Epithelial cell of proximal tubule (primary cell): ENCODE results near the gene KNL1. TPM values are rescaled to one million over a fixed set of nuclear protein-coding genes. Genes with fewer than 3 reads are reported as not detected.
A peak's percentile ranks its signal among the peaks of the same experiment; 100 is the strongest.

Source experiments
- DNase-seq: peaks from one replicate; pipeline ENCODE4 v3.0.0-alpha.2; 2011; ENCODE audit warnings: low read depth
- H3K4me3 ChIP-seq: 2 replicates; pipeline ENCODE4 v1.5.1; 2011; ENCODE audit warnings: low read depth, mild to moderate bottlenecking, low read length
- CTCF ChIP-seq: conservative IDR thresholded peaks from 2 replicates; pipeline ENCODE4 v1.5.1; 2012; ENCODE audit warnings: low read depth, mild to moderate bottlenecking, low read length
- total RNA-seq: library from RNA; depleted of rRNA; stranded (reverse); fragments of >200 nt; gene quantifications from 2 replicates; pipeline ENCODE4 v1.2.3, GENCODE V29; 2015

The KNL1 gene
- total RNA-seq, 1 donor from 2014 or later: 23.9 TPM

GRCh38 chr15:40590667-40591050, 3.4 kb upstream of the KNL1 start:
- no peak for TF ChIP-seq CTCF
- H3K4me3 ChIP-seq: no peak overlapping the region
- DNase-seq: no peak

GRCh38 chr15:40591389-40591788, 2.7 kb upstream of the KNL1 start:
- no peak for DNase-seq
- H3K4me3 ChIP-seq: no peak overlapping the region
- no peak for TF ChIP-seq CTCF

GRCh38 chr15:40593165-40593564, 884 bp upstream of the KNL1 start:
- no peak for TF ChIP-seq CTCF
- no peak for DNase-seq
- no peak overlapping the region for H3K4me3 ChIP-seq

- DNase-seq: no peak
These were observed 384 bp downstream of the KNL1 start for GRCh38 chr15:40594429-40594836.

GRCh38 chr15:40595219-40595618, 1.2 kb downstream of the KNL1 start:
- H3K4me3 ChIP-seq: peak overlapping the region; percentile 83
- no peak for DNase-seq
- no peak for TF ChIP-seq CTCF

More at GRCh38 chr15:40594429-40594836, 384 bp downstream of the KNL1 start:
- peak; percentile 14 for TF ChIP-seq CTCF
- peak overlapping the region; percentile 83 for H3K4me3 ChIP-seq

- TF ChIP-seq CTCF: no peak
- no peak overlapping the region for H3K4me3 ChIP-seq
These were observed 1.7 kb downstream of the KNL1 start for GRCh38 chr15:40595773-40596172.

GRCh38 chr15:40597024-40597423, 3.0 kb downstream of the KNL1 start:
- no peak for DNase-seq
- no peak overlapping the region for H3K4me3 ChIP-seq
- no peak for TF ChIP-seq CTCF

More at GRCh38 chr15:40595773-40596172, 1.7 kb downstream of the KNL1 start:
- no peak for DNase-seq
